ENCODE measurements around the gene MYG1. TPM values are rescaled to one million over a fixed set of nuclear protein-coding genes. Genes with fewer than 3 reads are reported as not detected.

MYG1 gene
- total and polyA plus RNA-seq, 2 of the 13 experiments (the other 11 are each of a cell fraction or from before 2014, with no cell fraction given) = 38.6 to 58.0 TPM

DNA sequence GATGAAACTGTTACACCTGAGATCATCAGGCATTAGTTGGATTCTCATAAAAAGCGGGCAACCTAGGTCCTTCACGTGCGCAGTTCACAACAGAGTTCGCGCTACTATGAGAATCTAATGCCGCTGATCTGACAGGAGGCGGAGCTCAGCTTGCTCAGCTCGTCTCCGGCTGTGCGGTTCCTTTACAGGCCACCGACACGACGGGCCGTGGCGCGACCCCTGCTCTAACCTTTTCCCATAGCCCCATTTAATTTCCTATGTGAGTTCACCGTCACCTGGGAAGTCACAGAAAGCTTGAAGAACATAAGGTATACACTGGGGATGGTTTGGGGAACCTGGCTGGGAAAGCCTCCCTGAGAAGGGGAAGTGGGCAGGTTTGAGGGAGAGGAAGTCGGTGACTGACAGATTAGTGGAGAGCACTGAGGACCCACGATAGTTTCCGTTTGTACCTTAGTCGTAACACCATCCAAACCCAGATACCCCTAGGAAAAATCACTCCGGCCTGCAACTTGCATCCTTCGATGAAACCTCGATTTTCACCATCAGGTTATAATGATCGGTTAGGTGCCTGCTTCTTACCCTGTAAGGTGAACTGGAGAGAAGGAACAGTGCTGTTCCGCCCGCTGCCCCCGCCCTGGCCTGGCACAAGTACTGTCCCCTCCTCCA lies 24.8 kb downstream of the MYG1 start (continued):
- TF ChIP-seq, protein P1, sequence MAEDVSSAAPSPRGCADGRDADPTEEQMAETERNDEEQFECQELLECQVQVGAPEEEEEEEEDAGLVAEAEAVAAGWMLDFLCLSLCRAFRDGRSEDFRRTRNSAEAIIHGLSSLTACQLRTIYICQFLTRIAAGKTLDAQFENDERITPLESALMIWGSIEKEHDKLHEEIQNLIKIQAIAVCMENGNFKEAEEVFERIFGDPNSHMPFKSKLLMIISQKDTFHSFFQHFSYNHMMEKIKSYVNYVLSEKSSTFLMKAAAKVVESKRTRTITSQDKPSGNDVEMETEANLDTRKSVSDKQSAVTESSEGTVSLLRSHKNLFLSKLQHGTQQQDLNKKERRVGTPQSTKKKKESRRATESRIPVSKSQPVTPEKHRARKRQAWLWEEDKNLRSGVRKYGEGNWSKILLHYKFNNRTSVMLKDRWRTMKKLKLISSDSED (CRISPR knock-in tag; IDR thresholded peaks at IDR 0.05) = no peak
- TF ChIP-seq ZNF264 (CRISPR knock-in tag; IDR thresholded peaks at IDR 0.05) (no peak), ZNF891 (CRISPR knock-in tag; IDR thresholded peaks at IDR 0.05) (no peak), DR1 (CRISPR knock-in tag; IDR thresholded peaks at IDR 0.05) (no peak), SAFB2 (CRISPR knock-in tag; IDR thresholded peaks at IDR 0.05; ENCODE audit: borderline replicate concordance, low read depth) (no peak), ZMYM2 (CRISPR knock-in tag; IDR thresholded peaks at IDR 0.05) (no peak), ZNF530 (CRISPR knock-in tag; IDR thresholded peaks at IDR 0.05; ENCODE audit: low read depth) (no peak; the same call in 1 of the 2 replicates), ZNF878 (CRISPR knock-in tag; IDR thresholded peaks at IDR 0.05) (no peak), ZNF432 (CRISPR knock-in tag; IDR thresholded peaks at IDR 0.05; ENCODE audit: borderline replicate concordance) (no peak), ZNF234 (CRISPR knock-in tag; conservative IDR thresholded peaks at IDR 0.05) (no peak), KDM5B (CRISPR knock-in tag; IDR thresholded peaks at IDR 0.05; ENCODE audit: borderline replicate concordance) (peak; percentile 80), SP5 (CRISPR knock-in tag; IDR thresholded peaks at IDR 0.05; ENCODE audit: borderline replicate concordance, low read depth) (0 out of 2 replicates have a peak, but pooled peaks have one; percentile 17), ZNF382 (CRISPR knock-in tag; IDR thresholded peaks at IDR 0.05; ENCODE audit: borderline replicate concordance) (no peak)
- TF ChIP-seq, protein P2, sequence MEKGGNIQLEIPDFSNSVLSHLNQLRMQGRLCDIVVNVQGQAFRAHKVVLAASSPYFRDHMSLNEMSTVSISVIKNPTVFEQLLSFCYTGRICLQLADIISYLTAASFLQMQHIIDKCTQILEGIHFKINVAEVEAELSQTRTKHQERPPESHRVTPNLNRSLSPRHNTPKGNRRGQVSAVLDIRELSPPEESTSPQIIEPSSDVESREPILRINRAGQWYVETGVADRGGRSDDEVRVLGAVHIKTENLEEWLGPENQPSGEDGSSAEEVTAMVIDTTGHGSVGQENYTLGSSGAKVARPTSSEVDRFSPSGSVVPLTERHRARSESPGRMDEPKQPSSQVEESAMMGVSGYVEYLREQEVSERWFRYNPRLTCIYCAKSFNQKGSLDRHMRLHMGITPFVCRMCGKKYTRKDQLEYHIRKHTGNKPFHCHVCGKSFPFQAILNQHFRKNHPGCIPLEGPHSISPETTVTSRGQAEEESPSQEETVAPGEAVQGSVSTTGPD (CRISPR knock-in tag; IDR thresholded peaks at IDR 0.05) = 0 out of 2 replicates have a peak, but pooled peaks have one; percentile 21
- TF ChIP-seq, protein P3, sequence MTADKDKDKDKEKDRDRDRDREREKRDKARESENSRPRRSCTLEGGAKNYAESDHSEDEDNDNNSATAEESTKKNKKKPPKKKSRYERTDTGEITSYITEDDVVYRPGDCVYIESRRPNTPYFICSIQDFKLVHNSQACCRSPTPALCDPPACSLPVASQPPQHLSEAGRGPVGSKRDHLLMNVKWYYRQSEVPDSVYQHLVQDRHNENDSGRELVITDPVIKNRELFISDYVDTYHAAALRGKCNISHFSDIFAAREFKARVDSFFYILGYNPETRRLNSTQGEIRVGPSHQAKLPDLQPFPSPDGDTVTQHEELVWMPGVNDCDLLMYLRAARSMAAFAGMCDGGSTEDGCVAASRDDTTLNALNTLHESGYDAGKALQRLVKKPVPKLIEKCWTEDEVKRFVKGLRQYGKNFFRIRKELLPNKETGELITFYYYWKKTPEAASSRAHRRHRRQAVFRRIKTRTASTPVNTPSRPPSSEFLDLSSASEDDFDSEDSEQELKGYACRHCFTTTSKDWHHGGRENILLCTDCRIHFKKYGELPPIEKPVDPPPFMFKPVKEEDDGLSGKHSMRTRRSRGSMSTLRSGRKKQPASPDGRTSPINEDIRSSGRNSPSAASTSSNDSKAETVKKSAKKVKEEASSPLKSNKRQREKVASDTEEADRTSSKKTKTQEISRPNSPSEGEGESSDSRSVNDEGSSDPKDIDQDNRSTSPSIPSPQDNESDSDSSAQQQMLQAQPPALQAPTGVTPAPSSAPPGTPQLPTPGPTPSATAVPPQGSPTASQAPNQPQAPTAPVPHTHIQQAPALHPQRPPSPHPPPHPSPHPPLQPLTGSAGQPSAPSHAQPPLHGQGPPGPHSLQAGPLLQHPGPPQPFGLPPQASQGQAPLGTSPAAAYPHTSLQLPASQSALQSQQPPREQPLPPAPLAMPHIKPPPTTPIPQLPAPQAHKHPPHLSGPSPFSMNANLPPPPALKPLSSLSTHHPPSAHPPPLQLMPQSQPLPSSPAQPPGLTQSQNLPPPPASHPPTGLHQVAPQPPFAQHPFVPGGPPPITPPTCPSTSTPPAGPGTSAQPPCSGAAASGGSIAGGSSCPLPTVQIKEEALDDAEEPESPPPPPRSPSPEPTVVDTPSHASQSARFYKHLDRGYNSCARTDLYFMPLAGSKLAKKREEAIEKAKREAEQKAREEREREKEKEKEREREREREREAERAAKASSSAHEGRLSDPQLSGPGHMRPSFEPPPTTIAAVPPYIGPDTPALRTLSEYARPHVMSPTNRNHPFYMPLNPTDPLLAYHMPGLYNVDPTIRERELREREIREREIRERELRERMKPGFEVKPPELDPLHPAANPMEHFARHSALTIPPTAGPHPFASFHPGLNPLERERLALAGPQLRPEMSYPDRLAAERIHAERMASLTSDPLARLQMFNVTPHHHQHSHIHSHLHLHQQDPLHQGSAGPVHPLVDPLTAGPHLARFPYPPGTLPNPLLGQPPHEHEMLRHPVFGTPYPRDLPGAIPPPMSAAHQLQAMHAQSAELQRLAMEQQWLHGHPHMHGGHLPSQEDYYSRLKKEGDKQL (CRISPR knock-in tag; IDR thresholded peaks at IDR 0.05; ENCODE audit: low read depth) = no peak
- TF ChIP-seq, protein P4, sequence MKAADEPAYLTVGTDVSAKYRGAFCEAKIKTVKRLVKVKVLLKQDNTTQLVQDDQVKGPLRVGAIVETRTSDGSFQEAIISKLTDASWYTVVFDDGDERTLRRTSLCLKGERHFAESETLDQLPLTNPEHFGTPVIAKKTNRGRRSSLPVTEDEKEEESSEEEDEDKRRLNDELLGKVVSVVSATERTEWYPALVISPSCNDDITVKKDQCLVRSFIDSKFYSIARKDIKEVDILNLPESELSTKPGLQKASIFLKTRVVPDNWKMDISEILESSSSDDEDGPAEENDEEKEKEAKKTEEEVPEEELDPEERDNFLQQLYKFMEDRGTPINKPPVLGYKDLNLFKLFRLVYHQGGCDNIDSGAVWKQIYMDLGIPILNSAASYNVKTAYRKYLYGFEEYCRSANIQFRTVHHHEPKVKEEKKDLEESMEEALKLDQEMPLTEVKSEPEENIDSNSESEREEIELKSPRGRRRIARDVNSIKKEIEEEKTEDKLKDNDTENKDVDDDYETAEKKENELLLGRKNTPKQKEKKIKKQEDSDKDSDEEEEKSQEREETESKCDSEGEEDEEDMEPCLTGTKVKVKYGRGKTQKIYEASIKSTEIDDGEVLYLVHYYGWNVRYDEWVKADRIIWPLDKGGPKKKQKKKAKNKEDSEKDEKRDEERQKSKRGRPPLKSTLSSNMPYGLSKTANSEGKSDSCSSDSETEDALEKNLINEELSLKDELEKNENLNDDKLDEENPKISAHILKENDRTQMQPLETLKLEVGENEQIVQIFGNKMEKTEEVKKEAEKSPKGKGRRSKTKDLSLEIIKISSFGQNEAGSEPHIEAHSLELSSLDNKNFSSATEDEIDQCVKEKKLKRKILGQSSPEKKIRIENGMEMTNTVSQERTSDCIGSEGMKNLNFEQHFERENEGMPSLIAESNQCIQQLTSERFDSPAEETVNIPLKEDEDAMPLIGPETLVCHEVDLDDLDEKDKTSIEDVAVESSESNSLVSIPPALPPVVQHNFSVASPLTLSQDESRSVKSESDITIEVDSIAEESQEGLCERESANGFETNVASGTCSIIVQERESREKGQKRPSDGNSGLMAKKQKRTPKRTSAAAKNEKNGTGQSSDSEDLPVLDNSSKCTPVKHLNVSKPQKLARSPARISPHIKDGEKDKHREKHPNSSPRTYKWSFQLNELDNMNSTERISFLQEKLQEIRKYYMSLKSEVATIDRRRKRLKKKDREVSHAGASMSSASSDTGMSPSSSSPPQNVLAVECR (CRISPR knock-in tag; IDR thresholded peaks at IDR 0.05; ENCODE audit: borderline replicate concordance) = no peak

All from HepG2 (cell line).